Measurements from ENCODE around the gene MCMBP.

MCMBP gene

GRCh38 chr10:119815671-119816070 lies 57.0 kb downstream of the MCMBP start:
- Histone ChIP-seq H3K27me3 (ENCODE audit: control insufficient read depth in 3 of 3, insufficient read depth in 3 of 3, low read depth in 1 of 3, low read length in 3 of 3) (no peaks in the 10 kb centered on the region), H2AK5ac (ENCODE audit: low read depth, low read length) (no peak overlapping the region), H3K79me1 (ENCODE audit: low read depth, low read length) (no peaks in the 10 kb centered on the region), H3K4me3 (ENCODE audit: low read length in 2 of 2) (no peak overlapping the region), H3K27ac (replicated peaks; ENCODE audit: low read length) (no peak overlapping the region), H3K9me3 (replicated peaks in 1 of 2; ENCODE audit: control insufficient read depth in 2 of 2, insufficient read depth in 1 of 2, low read depth in 1 of 2, low read length in 2 of 2) (peaks cover 2 to 12% of the 10 kb centered on the region in 2 donors), H2BK15ac (ENCODE audit: low read length) (no peak overlapping the region), H3K18ac (ENCODE audit: low read length) (no peak overlapping the region), H3K4ac (ENCODE audit: low read length) (no peak overlapping the region), H2BK12ac (ENCODE audit: low read length) (no peak overlapping the region), H4K91ac (ENCODE audit: low read depth, low read length, poor library complexity) (no peak overlapping the region), H3K14ac (ENCODE audit: low read length) (no peak overlapping the region), H4K8ac (ENCODE audit: low read depth, low read length) (no peak overlapping the region), H3K23ac (ENCODE audit: low read depth, low read length, poor library complexity) (no peak overlapping the region), H2BK120ac (ENCODE audit: low read depth, low read length) (no peak overlapping the region), H3K9ac (ENCODE audit: low read depth, low read length, poor library complexity) (no peak overlapping the region), H3K4me1 (ENCODE audit: control insufficient read depth in 2 of 2, insufficient read depth in 1 of 2, low read depth in 1 of 2, low read length in 2 of 2) (peaks cover 5 to 7% of the 10 kb centered on the region in 2 donors), H2AFZ (ENCODE audit: low read length) (no peak overlapping the region), H2BK5ac (ENCODE audit: low read length) (no peak overlapping the region), H3K36me3 (replicated peaks in 1 of 2; ENCODE audit: control insufficient read depth in 2 of 2, insufficient read depth in 2 of 2, low read length in 2 of 2) (peaks cover 2 to 80% of the 10 kb centered on the region in 2 donors), H3K4me2 (ENCODE audit: insufficient read depth, low read length, poor library complexity, severe bottlenecking) (no peak overlapping the region)
- WGBS, 2 donors (ENCODE audit: extremely low coverage in 2 of 2, insufficient read length in 2 of 2, insufficient replicate concordance in 1 of 2): no CpG with 5 or more reads among the region's 7 CpGs
- DNase-seq (ENCODE audit: low spot score): no peak

- Histone ChIP-seq H2BK15ac (ENCODE audit: low read length) (no peak overlapping the region), H3K4ac (ENCODE audit: low read length) (no peak overlapping the region), H2BK5ac (ENCODE audit: low read length) (no peak overlapping the region), H4K8ac (ENCODE audit: low read depth, low read length) (no peak overlapping the region), H3K27me3 (ENCODE audit: control insufficient read depth in 3 of 3, insufficient read depth in 3 of 3, low read depth in 1 of 3, low read length in 3 of 3) (no peaks in the 10 kb centered on the region), H2BK12ac (ENCODE audit: low read length) (no peak overlapping the region), H3K14ac (ENCODE audit: low read length) (no peak overlapping the region), H3K4me3 (ENCODE audit: low read length in 2 of 2) (no peak overlapping the region), H3K79me1 (ENCODE audit: low read depth, low read length) (no peaks in the 10 kb centered on the region), H3K27ac (replicated peaks; ENCODE audit: low read length) (no peak overlapping the region), H3K9me3 (replicated peaks in 1 of 2; ENCODE audit: control insufficient read depth in 2 of 2, insufficient read depth in 1 of 2, low read depth in 1 of 2, low read length in 2 of 2) (peaks cover 0 to 6% of the 10 kb centered on the region in 2 donors), H3K36me3 (replicated peaks in 1 of 2; ENCODE audit: control insufficient read depth in 2 of 2, insufficient read depth in 2 of 2, low read length in 2 of 2) (peaks cover 4 to 90% of the 10 kb centered on the region in 2 donors), H4K91ac (ENCODE audit: low read depth, low read length, poor library complexity) (no peak overlapping the region), H2AK5ac (ENCODE audit: low read depth, low read length) (no peak overlapping the region), H2BK120ac (ENCODE audit: low read depth, low read length) (no peak overlapping the region), H3K18ac (ENCODE audit: low read length) (no peak overlapping the region), H3K9ac (ENCODE audit: low read depth, low read length, poor library complexity) (no peak overlapping the region), H2AFZ (ENCODE audit: low read length) (no peak overlapping the region), H3K23ac (ENCODE audit: low read depth, low read length, poor library complexity) (no peak overlapping the region), H3K4me1 (ENCODE audit: control insufficient read depth in 2 of 2, insufficient read depth in 1 of 2, low read depth in 1 of 2, low read length in 2 of 2) (no peaks in the 10 kb centered on the region), H3K4me2 (ENCODE audit: insufficient read depth, low read length, poor library complexity, severe bottlenecking) (no peak overlapping the region)
- no peak for DNase-seq (ENCODE audit: low spot score)
These were observed 60.0 kb downstream of the MCMBP start for GRCh38 chr10:119812684-119813083.

GRCh38 chr10:119811122-119811521 lies 61.5 kb downstream of the MCMBP start:
- Histone ChIP-seq H3K18ac (ENCODE audit: low read length) (no peak overlapping the region), H3K4ac (ENCODE audit: low read length) (no peak overlapping the region), H3K4me3 (ENCODE audit: low read length in 2 of 2) (no peak overlapping the region), H3K23ac (ENCODE audit: low read depth, low read length, poor library complexity) (no peak overlapping the region), H3K4me1 (ENCODE audit: control insufficient read depth in 2 of 2, insufficient read depth in 1 of 2, low read depth in 1 of 2, low read length in 2 of 2) (no peaks in the 10 kb centered on the region), H3K9ac (ENCODE audit: low read depth, low read length, poor library complexity) (no peak overlapping the region), H3K4me2 (ENCODE audit: insufficient read depth, low read length, poor library complexity, severe bottlenecking) (no peak overlapping the region), H2BK5ac (ENCODE audit: low read length) (no peak overlapping the region), H3K9me3 (replicated peaks in 1 of 2; ENCODE audit: control insufficient read depth in 2 of 2, insufficient read depth in 1 of 2, low read depth in 1 of 2, low read length in 2 of 2) (no peaks in the 10 kb centered on the region), H3K27ac (replicated peaks; ENCODE audit: low read length) (no peak overlapping the region), H2BK15ac (ENCODE audit: low read length) (no peak overlapping the region), H3K14ac (ENCODE audit: low read length) (no peak overlapping the region), H4K8ac (ENCODE audit: low read depth, low read length) (no peak overlapping the region), H2AFZ (ENCODE audit: low read length) (no peak overlapping the region), H2AK5ac (ENCODE audit: low read depth, low read length) (no peak overlapping the region), H4K91ac (ENCODE audit: low read depth, low read length, poor library complexity) (no peak overlapping the region), H2BK120ac (ENCODE audit: low read depth, low read length) (no peak overlapping the region), H3K79me1 (ENCODE audit: low read depth, low read length) (no peaks in the 10 kb centered on the region), H2BK12ac (ENCODE audit: low read length) (no peak overlapping the region), H3K27me3 (ENCODE audit: control insufficient read depth in 3 of 3, insufficient read depth in 3 of 3, low read depth in 1 of 3, low read length in 3 of 3) (no peaks in the 10 kb centered on the region), H3K36me3 (replicated peaks in 1 of 2; ENCODE audit: control insufficient read depth in 2 of 2, insufficient read depth in 2 of 2, low read length in 2 of 2) (peaks cover 4 to 90% of the 10 kb centered on the region in 2 donors)
- no CpG with 5 or more reads among the region's 4 CpGs for WGBS, 2 donors (ENCODE audit: extremely low coverage in 2 of 2, insufficient read length in 2 of 2, insufficient replicate concordance in 1 of 2)
- no peak for DNase-seq (ENCODE audit: low spot score)

GRCh38 chr10:119807960-119808697 lies 64.5 kb downstream of the MCMBP start:
- no peak for DNase-seq (ENCODE audit: low spot score)
- no CpG with 5 or more reads among the region's 3 CpGs for WGBS, 2 donors (ENCODE audit: extremely low coverage in 2 of 2, insufficient read length in 2 of 2, insufficient replicate concordance in 1 of 2)
- no peak overlapping the region for H4K91ac ChIP-seq (ENCODE audit: low read depth, low read length, poor library complexity)

More at GRCh38 chr10:119807960-119808697, 64.5 kb downstream of the MCMBP start:
- Histone ChIP-seq H2BK5ac (ENCODE audit: low read length) (no peak overlapping the region), H2AK5ac (ENCODE audit: low read depth, low read length) (no peak overlapping the region), H3K79me1 (ENCODE audit: low read depth, low read length) (no peaks in the 10 kb centered on the region), H3K9ac (ENCODE audit: low read depth, low read length, poor library complexity) (no peak overlapping the region), H3K9me3 (replicated peaks in 1 of 2; ENCODE audit: control insufficient read depth in 2 of 2, insufficient read depth in 1 of 2, low read depth in 1 of 2, low read length in 2 of 2) (no peaks in the 10 kb centered on the region), H3K14ac (ENCODE audit: low read length) (no peak overlapping the region), H3K27me3 (ENCODE audit: control insufficient read depth in 3 of 3, insufficient read depth in 3 of 3, low read depth in 1 of 3, low read length in 3 of 3) (no peaks in the 10 kb centered on the region), H3K36me3 (replicated peaks in 1 of 2; ENCODE audit: control insufficient read depth in 2 of 2, insufficient read depth in 2 of 2, low read length in 2 of 2) (peaks cover 6 to 96% of the 10 kb centered on the region in 2 donors), H2BK12ac (ENCODE audit: low read length) (no peak overlapping the region), H2BK120ac (ENCODE audit: low read depth, low read length) (no peak overlapping the region), H4K8ac (ENCODE audit: low read depth, low read length) (no peak overlapping the region), H2BK15ac (ENCODE audit: low read length) (no peak overlapping the region), H2AFZ (ENCODE audit: low read length) (no peak overlapping the region), H3K4me3 (ENCODE audit: low read length in 2 of 2) (no peak overlapping the region), H3K4ac (ENCODE audit: low read length) (no peak overlapping the region), H3K18ac (ENCODE audit: low read length) (no peak overlapping the region), H3K23ac (ENCODE audit: low read depth, low read length, poor library complexity) (no peak overlapping the region), H3K4me2 (ENCODE audit: insufficient read depth, low read length, poor library complexity, severe bottlenecking) (no peak overlapping the region), H3K4me1 (ENCODE audit: control insufficient read depth in 2 of 2, insufficient read depth in 1 of 2, low read depth in 1 of 2, low read length in 2 of 2) (peaks cover 0 to 3% of the 10 kb centered on the region in 2 donors), H3K27ac (replicated peaks; ENCODE audit: low read length) (no peak overlapping the region)

Data from neuronal stem cell (in vitro differentiated cells).